ENCODE measurements around the gene WDFY4. TPM values are rescaled to one million over a fixed set of nuclear protein-coding genes. Genes with fewer than 3 reads are reported as not detected.
A peak's percentile ranks its signal among the peaks of the same experiment; 100 is the strongest.

Gene WDFY4
- total RNA-seq, 1 donor: not detected

- peak; percentile 67 for DNase-seq (ENCODE audit: low read depth)
- peak overlapping the region; percentile 71 for H3K4me3 ChIP-seq (ENCODE audit: low read depth, low read length)
- TF ChIP-seq CTCF (IDR thresholded peaks at IDR 0.05; ENCODE audit: insufficient read depth, low read length): no peak
Measured at GRCh38 chr10:48655411-48656240, 29.0 kb upstream of the WDFY4 start.

DNA sequence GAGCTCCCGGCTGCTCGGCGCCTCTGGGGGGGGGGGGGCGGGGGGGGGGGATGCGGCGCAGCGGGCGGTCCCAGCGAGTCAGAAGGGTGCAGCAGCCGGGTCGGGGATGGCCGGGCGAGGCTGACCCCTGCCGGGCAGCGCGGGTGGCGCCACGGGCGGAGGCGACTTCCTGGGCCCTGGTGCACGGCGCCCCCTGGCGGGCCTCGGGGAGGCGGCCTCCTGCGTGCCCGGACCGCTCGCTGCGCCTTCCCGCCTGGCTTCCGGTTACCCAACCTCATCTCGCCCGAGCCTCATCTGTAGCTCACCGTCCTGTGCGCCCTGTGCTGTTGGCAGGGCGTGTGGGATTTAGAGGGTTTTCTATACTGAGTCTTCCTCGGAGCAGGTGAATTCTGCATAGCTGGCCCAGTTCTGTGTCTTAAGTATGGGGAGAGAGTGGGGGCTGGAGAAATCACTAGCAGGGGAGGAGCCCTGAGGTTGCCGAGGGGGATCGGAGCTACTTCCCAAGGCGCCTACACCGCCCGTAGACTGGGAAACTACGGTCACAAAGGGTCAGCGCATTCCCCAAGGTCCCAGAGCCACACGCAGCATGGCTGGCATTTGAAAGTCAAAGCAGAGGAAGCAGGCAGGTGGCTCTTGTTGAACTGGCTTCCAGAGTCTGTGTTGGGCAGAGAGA, 28.3 kb upstream of the WDFY4 start:
- peak overlapping the region; percentile 71 for H3K4me3 ChIP-seq (ENCODE audit: low read depth, low read length)
- TF ChIP-seq CTCF (IDR thresholded peaks at IDR 0.05; ENCODE audit: insufficient read depth, low read length): peak; percentile 76
- DNase-seq (ENCODE audit: low read depth): peak; percentile 91

- H3K4me3 ChIP-seq (ENCODE audit: low read depth, low read length): peak overlapping the region; percentile 64
- no peak for TF ChIP-seq CTCF (IDR thresholded peaks at IDR 0.05; ENCODE audit: insufficient read depth, low read length)
Measured at GRCh38 chr10:48656914-48657305, 27.8 kb upstream of the WDFY4 start.

DNA sequence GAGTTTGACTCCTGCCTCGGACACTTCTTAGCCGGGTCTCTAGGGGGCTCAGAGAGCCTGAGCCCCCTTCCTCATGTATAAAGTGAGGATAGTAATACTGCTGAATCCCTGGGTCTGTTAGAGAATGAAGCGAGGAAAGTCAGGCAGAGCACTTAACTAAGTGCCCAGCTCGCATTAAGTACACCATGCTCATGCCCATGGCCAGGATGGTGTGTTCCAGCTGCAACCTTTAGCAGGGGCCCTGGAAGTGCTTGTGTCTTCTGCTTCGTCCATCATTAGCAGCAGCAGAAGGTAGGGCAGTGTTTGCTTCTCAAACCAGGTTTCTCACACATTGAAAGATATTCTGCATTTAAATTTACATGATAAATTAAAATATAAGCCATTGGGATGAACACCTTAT, 27.3 kb upstream of the WDFY4 start:
- TF ChIP-seq CTCF (IDR thresholded peaks at IDR 0.05; ENCODE audit: insufficient read depth, low read length): no peak
- no peak for DNase-seq (ENCODE audit: low read depth)
- H3K4me3 ChIP-seq (ENCODE audit: low read depth, low read length): no peak overlapping the region

More at GRCh38 chr10:48656914-48657305, 27.8 kb upstream of the WDFY4 start:
- no peak for DNase-seq (ENCODE audit: low read depth)

DNA sequence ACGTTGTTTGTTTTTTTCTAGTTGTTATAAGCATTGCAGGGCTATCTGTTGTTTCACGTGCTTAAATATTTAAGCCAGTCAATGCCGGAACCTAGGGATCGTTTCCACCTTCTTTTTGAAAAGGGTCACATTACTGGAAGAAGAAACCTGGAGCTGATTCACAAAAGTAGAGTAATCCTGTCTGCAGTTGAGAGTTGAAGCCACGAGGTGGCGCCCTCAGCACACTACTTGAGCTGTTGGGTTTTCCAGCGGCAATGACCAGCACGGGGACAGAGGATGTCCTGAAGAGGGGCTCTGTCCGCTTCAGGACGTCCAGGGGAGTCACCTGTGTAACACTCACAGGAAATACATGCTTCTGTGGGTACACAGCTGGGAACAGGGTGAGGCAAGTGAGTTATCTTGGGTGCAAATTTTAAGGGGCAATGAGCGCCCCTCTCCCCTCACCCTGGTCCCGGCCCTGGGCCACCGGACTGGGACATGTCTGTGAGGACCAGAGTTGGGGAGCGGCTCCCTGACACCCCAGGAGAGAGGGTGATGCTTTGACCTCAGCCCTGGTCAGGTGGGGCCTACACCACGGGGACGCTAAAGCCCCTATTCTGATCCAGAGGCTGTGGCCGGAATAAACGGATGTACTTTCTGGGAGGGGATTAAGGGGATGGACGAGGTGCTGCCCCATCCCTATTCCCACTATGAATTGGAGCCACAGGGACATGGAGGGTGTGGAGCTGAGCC, 26.3 kb upstream of the WDFY4 start:
- DNase-seq (ENCODE audit: low read depth): peak; percentile 70
- H3K4me3 ChIP-seq (ENCODE audit: low read depth, low read length): no peak overlapping the region
- TF ChIP-seq CTCF (IDR thresholded peaks at IDR 0.05; ENCODE audit: insufficient read depth, low read length): peak; percentile 92

DNA sequence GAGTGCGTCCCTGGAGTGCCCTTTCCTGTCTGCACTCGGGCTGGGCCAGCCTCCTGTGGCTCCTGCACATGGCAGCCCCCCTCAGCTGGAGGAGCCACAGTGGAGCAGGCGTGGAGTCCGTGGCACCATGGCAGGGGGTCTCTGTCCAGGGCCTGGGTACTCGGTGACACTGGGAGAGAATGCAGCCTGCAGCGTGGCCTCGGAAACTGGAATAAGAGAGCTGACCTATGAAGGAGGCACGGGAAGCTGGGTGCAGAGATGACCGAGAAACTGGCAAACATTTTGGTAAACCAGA, 25.8 kb upstream of the WDFY4 start:
- TF ChIP-seq CTCF (IDR thresholded peaks at IDR 0.05; ENCODE audit: insufficient read depth, low read length): no peak
- DNase-seq (ENCODE audit: low read depth): no peak
- H3K4me3 ChIP-seq (ENCODE audit: low read depth, low read length): no peak overlapping the region

All from fibroblast of the aortic adventitia (primary cell).